BLaER1 (cell line): ENCODE results near the gene NOL4.

ENCODE experiments used
- H3K27ac ChIP-seq: shearing (Covaris generic); formaldehyde crosslinking; 2 replicates; pipeline ENCODE4 v1.8.1; 2022
- H3K27me3 ChIP-seq: shearing (Covaris generic); formaldehyde crosslinking; 2 replicates; pipeline ENCODE4 v1.8.1; 2022
- H3K36me3 ChIP-seq: shearing (Covaris generic); formaldehyde crosslinking; 2 replicates; pipeline ENCODE4 v1.8.1; 2022
- H3K4me1 ChIP-seq: shearing (Covaris generic); formaldehyde crosslinking; 2 replicates; pipeline ENCODE4 v1.8.1; 2022
- H3K4me2 ChIP-seq: shearing (Covaris generic); formaldehyde crosslinking; 2 replicates; pipeline ENCODE4 v1.8.1; 2022
- H3K4me3 ChIP-seq: shearing (Covaris generic); formaldehyde crosslinking; 2 replicates; pipeline ENCODE4 v1.8.1; 2022
- H3K9ac ChIP-seq: shearing (Covaris generic); formaldehyde crosslinking; 2 replicates; pipeline ENCODE4 v1.8.1; 2022
- H3K9me3 ChIP-seq: shearing (Covaris generic); formaldehyde crosslinking; 2 replicates; pipeline ENCODE4 v1.8.1; 2022
- H4K20me1 ChIP-seq: shearing (Covaris generic); formaldehyde crosslinking; 2 replicates; pipeline ENCODE4 v1.8.1; 2022
- Cebpa-rat ChIP-seq: shearing (Covaris generic); IDR thresholded peaks from 2 replicates; pipeline ENCODE4 v1.8.1; 2022

The NOL4 gene

DNA sequence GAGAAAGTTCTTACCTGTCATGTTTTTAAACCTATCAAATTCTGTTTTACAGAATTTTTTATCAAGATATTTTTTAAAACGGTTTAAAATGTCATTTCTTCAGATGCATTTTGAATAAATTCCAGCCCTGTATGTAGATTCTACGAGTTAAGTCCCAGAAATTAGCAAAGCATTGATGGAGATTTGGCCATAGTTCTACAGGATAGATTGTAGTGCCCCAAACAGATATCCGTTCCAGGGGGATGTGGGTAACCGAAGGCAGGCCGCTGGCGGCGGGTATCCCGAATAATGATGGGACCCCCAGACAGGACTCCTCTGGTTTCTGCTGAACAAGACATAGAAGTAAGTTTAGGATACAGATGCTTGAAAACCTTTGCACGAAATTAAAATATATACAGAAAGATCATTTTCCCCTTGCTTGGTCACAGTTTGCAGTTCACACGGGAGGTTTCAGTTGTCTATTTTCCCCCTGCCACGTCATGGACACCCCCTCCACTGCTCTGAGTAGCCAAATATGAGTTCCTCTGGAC is 755 bp downstream of the NOL4 start:
- no peak overlapping the region for H3K9ac ChIP-seq

DNA sequence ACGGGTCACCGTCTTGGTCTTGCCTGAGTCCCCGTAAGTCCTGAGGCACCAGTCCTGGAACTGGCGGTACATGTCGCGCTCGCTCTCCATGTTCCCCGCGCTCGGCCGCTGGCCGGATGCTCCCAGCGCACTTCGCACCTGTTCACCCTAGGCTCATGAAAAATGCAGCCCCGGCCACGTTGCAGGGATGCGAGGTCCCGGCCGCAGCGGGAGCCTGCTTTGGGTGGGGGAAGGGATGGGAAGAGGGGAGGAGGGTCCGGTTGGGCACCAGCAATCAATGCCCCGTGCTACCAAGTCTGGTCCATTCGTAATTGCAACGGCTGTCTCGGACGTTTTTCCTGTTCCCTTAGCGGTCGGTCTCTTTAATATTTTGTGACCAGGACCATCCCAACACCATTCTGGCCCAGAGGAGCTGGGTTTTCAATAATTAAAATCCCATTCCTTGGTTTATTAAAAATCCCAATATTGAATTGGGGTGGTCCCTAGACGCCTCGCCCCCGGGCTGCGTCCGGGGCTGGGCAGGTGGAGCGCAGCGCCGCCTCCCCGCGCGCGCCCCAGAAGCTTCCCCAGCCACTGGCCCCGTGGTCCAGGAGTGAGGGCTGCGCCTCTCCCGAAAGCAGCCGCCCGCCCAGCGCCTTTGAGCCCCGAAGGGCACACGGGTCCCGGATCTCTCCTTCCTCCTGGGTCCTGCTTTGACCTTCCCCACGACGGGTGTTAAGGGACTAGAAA is 1.4 kb downstream of the NOL4 start:
- no peaks in the 10 kb centered on the region for H3K27me3 ChIP-seq
- H3K9me3 ChIP-seq = peaks cover 28% of the 10 kb centered on the region
- TF ChIP-seq Cebpa-rat = no peak
- H3K9ac ChIP-seq = no peak overlapping the region
- no peaks in the 10 kb centered on the region for H3K36me3 ChIP-seq
- H3K4me3 ChIP-seq = no peak overlapping the region
- no peak overlapping the region for H3K27ac ChIP-seq
- H3K4me1 ChIP-seq = no peaks in the 10 kb centered on the region
- H3K4me2 ChIP-seq = no peak overlapping the region
- H4K20me1 ChIP-seq = no peaks in the 10 kb centered on the region

More for the DNA sequence above, 755 bp downstream of the NOL4 start:
- Histone ChIP-seq H3K9me3 (peaks cover 28% of the 10 kb centered on the region), H3K4me3 (no peak overlapping the region), H3K27me3 (no peaks in the 10 kb centered on the region), H3K4me1 (no peaks in the 10 kb centered on the region), H3K4me2 (no peak overlapping the region), H4K20me1 (no peaks in the 10 kb centered on the region), H3K27ac (no peak overlapping the region), H3K36me3 (no peaks in the 10 kb centered on the region)
- no peak for TF ChIP-seq Cebpa-rat

DNA sequence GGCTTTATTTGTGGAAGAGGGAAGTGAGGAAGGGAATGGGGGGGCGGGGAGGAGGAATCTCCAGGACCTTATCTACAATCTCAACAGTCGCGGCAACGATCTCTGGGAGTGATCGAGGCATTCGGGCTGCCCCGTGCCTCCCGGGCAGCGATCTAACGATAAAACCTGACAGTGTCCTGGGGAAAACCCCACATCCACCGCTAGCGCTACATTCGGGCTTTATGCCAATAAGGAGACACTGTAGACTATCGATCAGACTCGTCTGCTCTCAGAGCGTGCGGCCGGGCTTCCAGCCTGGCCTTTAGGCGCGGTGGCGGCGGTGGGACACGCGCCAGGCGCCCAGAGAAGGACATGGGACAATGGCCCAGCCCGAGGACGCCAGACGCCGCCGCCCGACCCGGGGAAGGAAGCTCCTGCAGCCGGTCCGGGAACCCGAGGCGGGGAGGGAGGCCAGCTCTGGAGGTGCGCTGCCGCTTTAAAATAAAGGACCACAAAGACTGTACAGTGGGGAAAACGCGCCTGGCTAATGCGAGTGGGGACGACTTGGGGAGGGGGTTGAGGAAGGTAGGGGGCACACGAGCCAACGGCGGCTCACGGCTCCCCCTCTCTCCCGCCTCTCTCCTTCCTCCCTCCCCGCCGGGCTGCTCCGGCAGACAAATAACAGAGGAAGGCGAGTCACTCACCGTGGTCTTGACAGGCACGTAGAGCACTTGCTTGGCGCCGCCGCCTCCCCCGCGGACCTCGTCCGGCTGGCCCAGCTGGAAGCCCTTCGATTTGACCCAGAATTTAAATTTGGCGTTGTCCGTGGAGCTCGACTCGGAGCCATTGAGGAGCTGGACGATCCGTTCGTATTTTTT is 2.2 kb downstream of the NOL4 start:
- Histone ChIP-seq H3K27ac (no peak overlapping the region), H3K9ac (no peak overlapping the region), H3K27me3 (no peaks in the 10 kb centered on the region), H3K4me2 (no peak overlapping the region), H3K4me3 (no peak overlapping the region), H3K36me3 (no peaks in the 10 kb centered on the region), H4K20me1 (no peaks in the 10 kb centered on the region), H3K4me1 (no peaks in the 10 kb centered on the region), H3K9me3 (peaks cover 28% of the 10 kb centered on the region)
- no peak for TF ChIP-seq Cebpa-rat

DNA sequence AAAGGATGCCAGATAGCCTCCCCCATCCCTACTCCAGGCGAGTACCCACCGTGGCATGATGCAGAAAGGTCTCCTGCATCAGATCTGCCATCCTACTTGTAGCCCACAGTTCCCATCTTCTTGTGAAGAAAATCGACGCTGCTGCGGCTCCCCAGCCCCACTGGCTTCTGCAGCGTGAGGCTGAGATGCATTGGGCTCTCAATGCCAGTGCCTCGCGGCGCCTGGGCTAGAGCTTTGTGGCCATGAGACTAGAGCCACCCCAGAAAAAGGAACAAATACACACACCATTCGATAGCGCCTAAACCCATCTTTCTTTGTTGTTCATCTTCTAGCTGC is 2.8 kb downstream of the NOL4 start:
- Histone ChIP-seq H3K27me3 (no peaks in the 10 kb centered on the region), H3K27ac (no peak overlapping the region), H3K9me3 (peaks cover 28% of the 10 kb centered on the region), H3K9ac (no peak overlapping the region), H3K36me3 (no peaks in the 10 kb centered on the region), H3K4me1 (no peaks in the 10 kb centered on the region), H4K20me1 (no peaks in the 10 kb centered on the region), H3K4me2 (no peak overlapping the region), H3K4me3 (no peak overlapping the region)
- TF ChIP-seq Cebpa-rat = no peak

DNA sequence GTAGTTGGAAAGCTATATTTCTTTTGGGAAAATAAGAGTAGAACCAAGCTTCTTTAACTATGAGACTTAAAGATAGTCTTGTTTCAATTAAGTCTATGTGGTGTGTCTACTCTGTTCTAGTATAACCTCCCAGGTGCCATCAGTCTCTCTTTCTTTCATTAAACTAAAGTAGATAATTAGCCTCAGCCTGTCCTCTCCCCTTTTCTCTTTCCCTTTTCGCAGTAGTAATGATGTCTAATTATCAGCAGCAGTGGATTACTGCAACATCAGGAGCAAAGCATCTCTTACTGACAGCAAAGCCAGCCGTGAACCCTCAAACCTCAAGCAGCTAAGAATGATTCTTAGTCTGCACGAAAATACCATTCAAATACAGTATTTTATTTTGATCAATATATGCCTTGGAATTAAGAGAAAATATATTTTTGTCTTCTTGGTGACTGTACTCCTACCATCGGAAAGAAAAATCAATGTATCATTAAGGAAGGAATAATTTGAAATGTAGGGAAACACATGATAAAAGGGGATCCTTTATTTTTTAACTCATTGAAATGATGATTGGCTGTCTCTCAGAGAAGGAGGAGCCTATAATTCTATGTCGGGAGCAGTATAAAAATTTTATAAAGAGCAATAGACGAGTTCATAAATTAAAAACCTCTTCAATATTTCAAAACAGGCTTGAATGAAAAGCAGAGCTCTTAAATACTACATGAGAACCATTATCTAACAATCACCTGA is 4.5 kb downstream of the NOL4 start:
- no peak overlapping the region for H3K4me2 ChIP-seq
- H4K20me1 ChIP-seq = no peaks in the 10 kb centered on the region
- H3K27me3 ChIP-seq = no peaks in the 10 kb centered on the region
- TF ChIP-seq Cebpa-rat = no peak
- H3K27ac ChIP-seq = no peak overlapping the region
- peaks cover 28% of the 10 kb centered on the region for H3K9me3 ChIP-seq
- no peak overlapping the region for H3K9ac ChIP-seq
- H3K4me3 ChIP-seq = no peak overlapping the region
- no peaks in the 10 kb centered on the region for H3K36me3 ChIP-seq
- H3K4me1 ChIP-seq = no peaks in the 10 kb centered on the region

DNA sequence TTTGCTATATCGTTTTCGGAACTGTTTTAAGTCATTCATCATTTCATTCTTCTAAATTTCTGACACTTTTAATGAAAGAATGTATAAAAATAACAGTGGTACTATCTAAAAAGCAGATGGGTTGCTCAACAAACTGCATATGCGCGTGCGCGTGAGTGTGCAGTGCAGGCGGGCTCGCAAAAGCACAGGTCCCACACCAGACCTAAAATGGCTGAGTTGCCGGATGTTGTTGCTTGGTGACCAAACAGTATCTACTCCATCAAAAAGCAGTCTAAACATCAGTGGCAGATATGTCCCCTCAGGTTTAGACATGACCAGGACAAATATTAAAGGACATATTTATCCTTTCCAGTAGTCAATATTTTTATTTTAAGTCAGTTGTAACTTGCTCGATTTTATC is 5.1 kb downstream of the NOL4 start:
- H3K9me3 ChIP-seq = peaks cover 28% of the 10 kb centered on the region
- H3K4me2 ChIP-seq = no peak overlapping the region
- H4K20me1 ChIP-seq = no peaks in the 10 kb centered on the region
- H3K4me3 ChIP-seq = no peak overlapping the region
- no peak overlapping the region for H3K9ac ChIP-seq
- no peak for TF ChIP-seq Cebpa-rat
- no peaks in the 10 kb centered on the region for H3K4me1 ChIP-seq
- H3K27me3 ChIP-seq = no peaks in the 10 kb centered on the region
- no peaks in the 10 kb centered on the region for H3K36me3 ChIP-seq
- no peak overlapping the region for H3K27ac ChIP-seq

DNA sequence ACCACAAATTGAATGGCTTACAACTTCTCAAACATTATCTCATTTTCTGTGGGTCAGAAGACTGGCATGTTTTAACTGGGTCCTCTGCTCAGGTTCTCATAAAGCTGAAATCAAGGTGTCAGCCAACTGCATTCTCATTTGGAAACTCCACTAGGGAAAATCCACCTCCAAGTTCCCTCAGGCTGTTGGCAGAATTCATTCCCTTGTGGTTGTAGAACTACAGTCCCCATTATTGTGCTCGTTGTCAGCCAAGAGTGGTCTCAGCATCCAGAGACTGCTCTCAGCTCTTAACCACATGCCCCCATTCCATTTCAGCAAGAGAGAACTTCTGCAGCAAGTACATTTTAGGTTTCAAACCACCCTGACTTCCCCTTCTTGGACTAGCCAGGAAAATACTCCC is 12.2 kb downstream of the NOL4 start:
- no peak for TF ChIP-seq Cebpa-rat
- Histone ChIP-seq H4K20me1 (no peaks in the 10 kb centered on the region), H3K27ac (no peak overlapping the region), H3K4me1 (no peaks in the 10 kb centered on the region), H3K4me3 (no peak overlapping the region), H3K4me2 (no peak overlapping the region), H3K27me3 (no peaks in the 10 kb centered on the region), H3K9me3 (no peaks in the 10 kb centered on the region), H3K36me3 (no peaks in the 10 kb centered on the region), H3K9ac (no peak overlapping the region)

DNA sequence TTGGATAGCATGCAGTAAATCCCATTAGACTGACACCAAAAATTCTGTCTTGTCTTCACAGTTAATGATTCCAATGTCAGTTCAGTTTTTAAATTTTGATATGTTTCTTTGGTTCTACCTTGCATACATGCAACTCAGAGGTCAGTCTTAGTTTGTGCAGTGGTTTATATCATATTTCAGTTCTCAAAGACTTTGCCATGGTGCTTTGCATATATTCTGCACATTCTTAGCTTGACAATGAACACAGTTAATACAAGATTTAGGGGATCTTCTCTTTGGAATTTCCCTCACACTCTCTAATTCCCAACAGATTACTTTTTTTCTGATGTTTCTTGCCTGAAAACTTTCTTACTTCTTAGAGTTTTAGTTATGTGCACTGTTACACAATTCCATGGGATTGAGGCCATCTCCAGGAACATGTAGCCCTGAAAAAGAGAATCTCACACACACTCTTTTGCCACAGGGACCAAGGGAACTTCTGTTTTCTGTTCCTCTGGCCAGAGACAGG is 17.3 kb downstream of the NOL4 start:
- TF ChIP-seq Cebpa-rat = no peak
- Histone ChIP-seq H3K27me3 (no peaks in the 10 kb centered on the region), H3K4me1 (no peaks in the 10 kb centered on the region), H3K4me3 (no peak overlapping the region), H4K20me1 (no peaks in the 10 kb centered on the region), H3K27ac (no peak overlapping the region), H3K9me3 (no peaks in the 10 kb centered on the region), H3K4me2 (no peak overlapping the region), H3K9ac (no peak overlapping the region), H3K36me3 (no peaks in the 10 kb centered on the region)

DNA sequence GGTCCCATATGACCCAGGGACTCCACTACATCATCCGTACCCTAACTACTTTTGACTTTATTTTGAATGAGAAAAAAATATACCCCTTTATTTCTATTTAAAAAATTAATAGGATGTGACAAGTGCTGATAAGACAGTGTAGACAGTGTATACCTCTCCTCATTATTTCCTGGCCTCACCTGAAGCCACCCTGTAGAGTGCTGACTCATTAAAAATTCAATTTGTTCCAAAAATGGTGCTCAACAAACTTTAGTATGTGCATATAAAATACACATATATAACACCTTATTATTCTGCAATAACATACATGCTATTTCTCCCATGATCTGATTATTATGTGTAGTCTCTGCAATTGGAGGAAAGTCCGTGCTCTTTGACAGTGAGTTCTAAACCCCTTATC is 20.8 kb downstream of the NOL4 start:
- Histone ChIP-seq H4K20me1 (no peaks in the 10 kb centered on the region), H3K9ac (no peak overlapping the region), H3K9me3 (no peaks in the 10 kb centered on the region), H3K4me3 (no peak overlapping the region), H3K27me3 (no peaks in the 10 kb centered on the region), H3K4me1 (no peaks in the 10 kb centered on the region), H3K27ac (no peak overlapping the region), H3K4me2 (no peak overlapping the region), H3K36me3 (no peaks in the 10 kb centered on the region)
- no peak for TF ChIP-seq Cebpa-rat
